HepG2 (cell line): ENCODE measurements around the gene CTNNBIP1. TPM values are rescaled to one million over a fixed set of nuclear protein-coding genes. Genes with fewer than 3 reads are reported as not detected.

ENCODE experiments used
- ATAC-seq: fragments of 200-7000 bp; cut with Tn5 transposase; 3 replicates; pipeline ENCODE4 v1.9.1; 2020; ENCODE audit warnings: mild to moderate bottlenecking, moderate library complexity
- BruUV-seq: library from RNA; stranded (reverse); fragments of 400-500 nt; replicated peaks from 2 replicates; lab custom pipeline; 2021; lab: Mats Ljungman, UMichigan
- CTCF ChIA-PET: fragments of 300-600 bp; formaldehyde crosslinking; extraction: SDS; loops from one replicate; lab custom pipeline; 2021; ENCODE audit warnings: low total read pairs, inconsistent platforms, low intra/inter-chr PET ratio; lab: Yijun Ruan, JAX
- POLR2A ChIA-PET: fragments of 350-600 bp; sonication (Branson Sonifier 250); formaldehyde crosslinking; loops from one replicate; lab custom pipeline; 2020; ENCODE audit warnings: antibody characterized with exemption, inconsistent platforms; lab: Yijun Ruan, JAX
- DNase-seq: peaks from one replicate; pipeline ENCODE4 v3.0.0-alpha.2; 2015; ENCODE audit warnings: low spot score
- FAIRE-seq: peaks from 3 replicates; lab custom pipeline; 2011; peaks lifted over from hg19 to GRCh38; lab: Jason Lieb, UNC
- H2AFZ ChIP-seq: one replicate; pipeline ENCODE4 v1.6.1; 2011; ENCODE audit warnings: low read length, inconsistent platforms
- H3K27ac ChIP-seq: fragments of 300-600 bp; 3 replicates; pipeline ENCODE4 v1.8.0; 2011; ENCODE audit warnings: mixed run types, mild to moderate bottlenecking, mixed read lengths, low read length, inconsistent platforms; ENCODE audit not compliant: insufficient read depth; ENCODE audit errors: extremely low read length
- H3K27me3 ChIP-seq, 2 experiments: fragments of 200-600 bp in 1 of 2; 2 replicates in 1 of 2; 3 replicates in 1 of 2; pipeline versions ENCODE4 v1.6.0 to v1.8.0; 2011; ENCODE audit warnings: low read length in 2 of 2, mild to moderate bottlenecking in 2 of 2, moderate library complexity in 2 of 2, inconsistent platforms in 1 of 2; ENCODE audit not compliant: insufficient read depth in 2 of 2, control insufficient read depth in 1 of 2
- H3K36me3 ChIP-seq, 2 experiments: fragments of 200-600 bp in 1 of 2; replicated peaks in 1 of 2; 2 replicates in 1 of 2; 3 replicates in 1 of 2; pipeline versions ENCODE4 v1.5.1 to v1.8.0; 2011; ENCODE audit warnings: low read length in 2 of 2, inconsistent platforms in 1 of 2; ENCODE audit not compliant: insufficient read depth in 2 of 2, control insufficient read depth in 1 of 2
- H3K4me1 ChIP-seq: 2 replicates; pipeline ENCODE4 v1.5.1; 2012; ENCODE audit warnings: low read length, inconsistent platforms; ENCODE audit not compliant: insufficient read depth
- H3K4me2 ChIP-seq: 2 replicates; pipeline ENCODE4 v1.6.0; 2011; ENCODE audit warnings: low read depth, low read length, inconsistent platforms
- H3K4me3 ChIP-seq, 3 experiments: fragments of 200-600 bp in 1 of 3; sonication (generic), shearing (Covaris generic) in 1 of 3; replicated peaks in 1 of 3; 2 replicates each; pipeline ENCODE4 v1.5.1; 2011 to 2016; ENCODE audit warnings: low read length in 3 of 3, inconsistent platforms in 2 of 3, low read depth in 2 of 3, mild to moderate bottlenecking in 2 of 3, control low read depth in 1 of 3, mixed read lengths in 1 of 3; ENCODE audit not compliant: insufficient read depth in 1 of 3
- H3K79me2 ChIP-seq: one replicate; pipeline ENCODE4 v1.6.1; 2011; ENCODE audit warnings: low read length, inconsistent platforms; ENCODE audit not compliant: insufficient read depth
- H3K9ac ChIP-seq: 2 replicates; pipeline ENCODE4 v1.6.0; 2011; ENCODE audit warnings: mild to moderate bottlenecking, low read depth, low read length, inconsistent platforms; ENCODE audit not compliant: insufficient read depth
- H3K9me3 ChIP-seq: 2 replicates; pipeline ENCODE4 v1.5.1; 2012; ENCODE audit warnings: mild to moderate bottlenecking, low read length
- H4K20me1 ChIP-seq: 2 replicates; pipeline ENCODE4 v1.6.0; 2011; ENCODE audit warnings: inconsistent platforms, mild to moderate bottlenecking, low read length, moderate library complexity; ENCODE audit not compliant: insufficient read depth
- FOXO1 ChIP-seq: sonication (generic); formaldehyde crosslinking; IDR thresholded peaks from 2 replicates; pipeline ENCODE4 v1.4.0; 2020; ENCODE audit warnings: missing genetic modification reagents
- FOXP1 ChIP-seq, 2 experiments: fragments of 450-650 bp in 1 of 2; IDR thresholded peaks; 2 replicates each; pipeline ENCODE4 v1.6.1; 2017 to 2018; ENCODE audit warnings: antibody characterized with exemption in 1 of 2
- ZNF407 ChIP-seq: sonication (generic); formaldehyde crosslinking; IDR thresholded peaks from one replicate; pipeline ENCODE4 v1.5.1; 2020; ENCODE audit warnings: mild to moderate bottlenecking, missing genetic modification reagents; ENCODE audit errors: not compliant biosample characterization
- ZNF512 ChIP-seq: sonication (generic); formaldehyde crosslinking; IDR thresholded peaks from 2 replicates; pipeline ENCODE4 v1.4.0; 2020; ENCODE audit warnings: mild to moderate bottlenecking, missing genetic modification reagents
- ZNF615 ChIP-seq: sonication (generic); formaldehyde crosslinking; IDR thresholded peaks from 2 replicates; pipeline ENCODE4 v1.5.0; 2020; ENCODE audit warnings: mild to moderate bottlenecking, missing genetic modification reagents, borderline replicate concordance
- ZNF773 ChIP-seq: sonication (generic); formaldehyde crosslinking; IDR thresholded peaks from 2 replicates; pipeline ENCODE4 v1.4.0; 2020; ENCODE audit warnings: missing genetic modification reagents, borderline replicate concordance
- ZSCAN21 ChIP-seq: sonication (generic); formaldehyde crosslinking; IDR thresholded peaks from 2 replicates; pipeline ENCODE4 v1.8.0; 2022; ENCODE audit warnings: mild to moderate bottlenecking, missing genetic modification reagents, moderate library complexity, borderline replicate concordance
- WGBS: methylation state at CpG from one replicate; pipeline ENCODE4 v1.1.6; 2017; ENCODE audit warnings: low lambda C conversion rate; 5-methylcytosine and 5-hydroxymethylcytosine counted together
- in situ Hi-C: cut with HindIII; loops from 2 replicates; pipeline ENCODE4 v1.10.0; 2017; ENCODE audit warnings: low pct_unique_long_range_greater_than_20kb; ENCODE audit not compliant: extremely low pct_ligation_motif_present
- intact Hi-C: fragments of 100-400 bp; cut with micrococcal nuclease; formaldehyde crosslinking; loops from one replicate; pipeline ENCODE4 v1.10.0; 2022; ENCODE audit not compliant: unreplicated experiment
- polyA plus RNA-seq, 8 experiments: library from polyadenylated mRNA; depleted of rRNA in 3 of 8; stranded (reverse) in 7 of 8; unstranded in 1 of 8; fragments of >200 nt; fragmentation: Illumina TruSeq in 4 of 8; extraction: Trizol in 4 of 8; gene quantifications; 2 replicates each; pipeline versions ENCODE4 v1.2.1 to v1.2.3, GENCODE V29; 2011 to 2016; ENCODE audit warnings: low read depth in 4 of 8, missing spikeins in 1 of 8, mixed read lengths in 1 of 8; ENCODE audit not compliant: insufficient read depth in 1 of 8
- total RNA-seq, 5 experiments: library from RNA; depleted of rRNA; stranded (reverse); fragments of >200 nt; fragmentation: Illumina TruSeq; extraction: Trizol; gene quantifications; 2 replicates each; pipeline ENCODE4 v1.2.3, GENCODE V29; 2016; ENCODE audit warnings: low read depth in 1 of 5

The CTNNBIP1 gene
- total and polyA plus RNA-seq, 2 of the 13 experiments (the other 11 are each of a cell fraction or from before 2014, with no cell fraction given), result 71.7 to 83.0 TPM

DNA sequence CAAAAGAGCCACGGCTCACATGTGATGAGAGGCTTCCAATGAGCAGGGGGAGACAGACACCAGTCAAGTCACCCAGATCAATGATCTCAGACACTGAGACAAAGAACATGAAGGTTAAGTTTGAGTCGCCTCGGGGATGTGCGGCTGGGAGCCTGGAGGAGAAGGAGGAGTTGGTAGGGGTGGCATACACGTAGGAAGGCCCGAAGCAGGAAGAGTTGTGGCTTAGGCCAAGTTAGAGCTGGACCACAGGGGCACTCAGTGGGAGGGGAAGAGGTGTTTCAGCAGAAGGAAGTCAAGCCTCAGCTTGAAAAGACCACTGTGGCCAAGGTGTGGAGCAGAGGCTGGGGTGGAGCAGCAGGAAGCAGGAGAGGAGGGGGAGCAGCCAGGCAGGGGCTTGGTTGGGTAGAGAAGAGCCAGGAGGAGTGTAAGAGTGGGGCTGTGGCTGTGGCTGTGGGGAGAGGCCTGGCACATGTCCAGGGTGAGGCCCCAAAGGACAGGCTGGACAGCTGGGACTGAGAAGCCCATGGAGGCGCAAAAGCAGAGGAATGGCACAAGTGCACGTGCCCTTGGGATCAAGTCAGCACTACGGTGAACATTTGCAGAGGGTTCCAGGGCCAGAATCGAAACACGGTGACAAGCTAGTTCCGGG is 27.6 kb downstream of the CTNNBIP1 start:
- POLR2A ChIA-PET, result interaction anchor here (1.1 to 1.4 kb wide), 2 partner anchors 20 to 32 kb away, joined by 3 read pairs; no protein-coding TSS in a partner anchor
- in situ Hi-C loops (no loop called here), intact Hi-C loops (no loop called here)
- H3K4me1 ChIP-seq, result peaks cover 12% of the 10 kb centered on the region
- H4K20me1 ChIP-seq, result no peaks in the 10 kb centered on the region
- no peak for ATAC-seq
- peaks cover 18 to 51% of the 10 kb centered on the region in 2 experiments; a peak in 4 of 5 replicates for H3K36me3 ChIP-seq
- H3K9me3 ChIP-seq, result no peaks in the 10 kb centered on the region
- H3K4me3 ChIP-seq, result no peak overlapping the region
- no peak for DNase-seq
- TF ChIP-seq ZSCAN21 (CRISPR knock-in tag), result no peak
- TF ChIP-seq ZNF773 (CRISPR knock-in tag), result no peak
- no peak for TF ChIP-seq ZNF615 (CRISPR knock-in tag)
- no peak for TF ChIP-seq ZNF512
- no peak overlapping the region for H2AFZ ChIP-seq
- no peak for FAIRE-seq
- no peak overlapping the region for H3K4me2 ChIP-seq
- no peaks in the 10 kb centered on the region for H3K27me3 ChIP-seq
- no TSS peak for BruUV-seq
- WGBS, result 96% methylated on average over 12 of the region's 12 CpGs
- H3K9ac ChIP-seq, result no peak overlapping the region
- H3K79me2 ChIP-seq, result no peaks in the 10 kb centered on the region
- CTCF ChIA-PET, result no interaction called here
- H3K27ac ChIP-seq, result no peak overlapping the region

GRCh38 chr1:9881838-9882249 is 28.2 kb downstream of the CTNNBIP1 start:
- Histone ChIP-seq H3K9me3 (no peaks in the 10 kb centered on the region), H3K4me1 (peaks cover 12% of the 10 kb centered on the region), H3K4me2 (no peak overlapping the region), H3K36me3 (peaks cover 15 to 45% of the 10 kb centered on the region in 2 experiments; a peak in 4 of 5 replicates), H3K4me3 (no peak overlapping the region), H3K79me2 (no peaks in the 10 kb centered on the region), H3K27ac (no peak overlapping the region), H3K27me3 (no peaks in the 10 kb centered on the region), H4K20me1 (no peaks in the 10 kb centered on the region), H3K9ac (no peak overlapping the region), H2AFZ (no peak overlapping the region)
- ChIA-PET POLR2A (interaction anchor here (0.7 kb wide), 1 partner anchor 31 kb away, joined by 3 read pairs; no protein-coding TSS in a partner anchor), CTCF (no interaction called here)
- in situ Hi-C loops, result no loop called here
- no peak for DNase-seq
- no peak for FAIRE-seq
- WGBS, result 70% methylated on average over 2 of the region's 2 CpGs
- ATAC-seq, result no peak
- intact Hi-C loops, result no loop called here
- BruUV-seq, result no TSS peak
- TF ChIP-seq FOXP1 (IDR thresholded peaks at IDR 0.05) (no peak), FOXP1 (CRISPR knock-in tag; IDR thresholded peaks at IDR 0.05) (no peak), FOXO1 (CRISPR knock-in tag) (no peak), ZNF407 (no peak)
